NCI-H1436 (cell line): ENCODE results near the gene CALU.
A peak's percentile ranks its signal among the peaks of the same experiment; 100 is the strongest.

Experiments used
- DNase-seq: peaks from one replicate; lab custom pipeline; 2025; lab: John Stamatoyannopoulos, UW

Gene CALU

DNA sequence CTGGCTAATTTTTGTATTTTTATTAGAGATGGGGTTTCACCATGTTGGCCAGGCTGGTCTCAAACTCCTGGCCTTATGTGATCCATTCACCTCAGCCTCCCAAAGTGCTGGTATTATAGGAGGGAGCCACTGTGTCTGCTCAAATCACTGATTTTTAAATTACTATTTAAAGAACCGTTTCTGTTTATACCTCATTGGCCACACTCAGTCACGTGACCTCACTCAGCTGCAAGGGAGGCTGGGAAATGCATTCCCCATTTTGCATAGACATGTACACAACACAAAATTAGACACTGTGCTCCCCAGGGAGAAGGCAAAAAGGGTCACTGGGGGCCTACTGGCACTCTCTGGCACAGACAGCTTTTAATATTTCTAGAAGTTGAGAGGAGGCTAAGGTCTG is 13.6 kb upstream of the CALU start:
- DNase-seq: no peak

DNA sequence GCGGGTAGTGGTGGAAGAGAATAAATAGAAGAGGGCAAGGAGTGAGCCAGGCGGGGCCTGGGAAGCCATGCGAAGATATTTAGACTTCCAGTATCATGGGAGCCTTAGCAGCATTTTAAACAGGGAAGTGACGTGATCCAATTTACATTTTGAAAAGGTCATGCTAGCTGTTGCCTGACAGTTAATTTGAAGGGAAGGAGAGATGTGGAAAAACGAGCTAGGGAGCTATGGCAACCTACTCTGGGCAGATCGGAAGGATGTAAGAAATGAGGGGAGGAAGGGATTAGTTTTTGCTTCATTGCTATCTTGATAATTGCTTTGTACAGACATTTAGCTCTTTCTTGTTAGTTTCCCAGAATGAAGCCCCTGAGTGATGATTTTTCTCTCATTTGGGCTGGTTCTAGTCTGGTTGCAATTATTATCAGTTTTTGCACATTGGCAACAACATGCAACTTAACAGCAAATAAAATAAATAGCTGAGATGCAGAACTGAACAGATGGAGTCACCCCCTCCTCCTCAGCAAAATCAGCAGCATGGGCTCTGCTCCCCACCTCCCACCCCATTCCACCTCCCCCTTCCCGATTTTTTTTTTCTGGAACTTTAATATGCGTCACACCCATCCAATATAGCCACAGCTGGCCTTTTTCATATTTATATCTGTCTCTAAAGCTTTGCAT is 13.0 kb upstream of the CALU start:
- no peak for DNase-seq

DNA sequence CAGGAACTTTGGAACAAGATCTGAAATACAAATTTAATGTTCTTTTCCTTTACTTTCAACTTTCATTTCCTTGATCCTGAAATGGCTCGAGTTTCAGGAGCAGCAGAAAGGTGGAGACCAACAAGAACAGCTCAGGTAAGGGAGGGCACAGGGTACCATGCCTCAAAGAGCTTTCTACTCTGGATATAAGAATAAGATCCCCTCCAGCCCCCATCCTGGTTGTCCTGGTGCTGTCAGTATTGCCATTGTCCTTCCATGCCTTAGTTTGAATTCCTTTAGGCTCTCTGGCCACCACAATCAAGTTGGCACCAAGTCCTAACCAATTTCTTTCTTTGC is 12.5 kb upstream of the CALU start:
- no peak for DNase-seq

DNA sequence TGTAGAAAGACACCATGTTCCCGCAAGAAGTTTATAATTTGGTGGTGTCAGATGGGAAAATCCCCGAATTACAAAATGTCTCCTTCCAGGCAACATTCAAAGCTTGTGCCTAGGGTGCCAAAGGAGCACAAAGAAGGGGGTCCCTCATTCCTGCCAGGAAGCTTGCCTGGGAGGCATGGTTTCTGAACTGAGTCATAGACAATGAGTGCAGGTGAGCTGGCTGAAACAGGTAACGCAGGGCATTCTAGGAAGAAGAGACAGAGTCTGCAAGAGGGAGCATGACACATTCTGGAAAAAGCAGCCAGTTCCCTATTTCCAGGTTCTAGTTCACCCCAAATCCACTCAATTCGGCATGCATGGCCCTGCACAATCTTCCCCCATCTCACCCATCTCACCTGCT is 11.9 kb upstream of the CALU start:
- no peak for DNase-seq

DNA sequence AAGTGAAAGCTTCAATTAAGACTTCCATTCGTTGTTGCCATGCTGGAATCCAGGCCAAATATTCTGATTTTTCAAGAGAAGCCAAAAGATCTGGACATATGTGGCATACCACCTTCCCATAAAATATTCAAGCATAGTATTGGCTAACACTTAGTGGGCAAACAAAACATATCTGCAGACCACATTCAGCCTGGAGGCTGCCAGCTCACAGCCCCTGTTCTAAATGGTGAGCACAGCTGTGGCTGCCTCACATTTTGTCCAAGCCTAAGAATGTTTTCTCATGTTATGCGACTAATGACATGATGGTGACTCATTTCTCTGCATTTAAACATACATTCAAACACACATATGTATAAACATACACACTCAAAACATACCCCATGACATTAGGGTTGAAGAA is 10.6 kb upstream of the CALU start:
- DNase-seq: no peak

DNA sequence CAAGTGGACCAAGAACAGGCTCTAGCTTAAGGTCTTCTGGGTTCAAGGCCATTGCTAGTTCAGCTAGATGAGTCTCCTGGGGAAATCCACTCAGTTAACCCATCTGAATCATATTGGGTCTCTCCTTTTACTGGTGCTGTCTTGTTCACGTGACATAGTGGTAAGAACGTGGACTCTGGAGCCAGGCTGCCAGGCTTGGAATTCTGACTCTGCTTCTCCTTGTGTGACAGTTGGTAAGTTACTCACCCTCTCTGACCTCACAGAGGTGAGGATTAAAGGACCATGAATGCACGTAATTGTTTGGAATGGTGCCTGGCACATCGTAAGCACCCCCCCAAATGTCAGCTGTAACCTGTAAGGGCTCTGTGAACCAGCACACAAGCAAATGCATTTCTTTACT is 9.7 kb upstream of the CALU start:
- DNase-seq: no peak

DNA sequence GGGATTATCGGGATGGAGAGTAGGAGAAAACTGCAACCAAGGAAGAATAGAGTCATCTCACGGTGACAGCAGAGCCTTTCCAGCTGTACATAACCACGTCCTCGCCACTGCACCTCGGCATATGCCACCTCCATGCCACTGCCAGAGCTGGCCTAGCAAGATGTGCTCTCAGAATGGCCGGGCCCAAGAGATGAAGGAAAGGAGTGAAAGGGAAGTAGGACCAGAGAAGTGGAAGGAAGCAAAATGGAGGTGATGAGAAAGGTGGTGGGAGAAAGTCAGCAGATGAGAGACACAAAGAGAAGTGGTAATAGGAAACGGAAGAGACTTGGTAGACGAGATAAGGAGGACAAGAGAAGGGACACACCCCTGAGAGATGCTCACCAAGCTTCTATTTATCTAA is 8.0 kb upstream of the CALU start:
- DNase-seq: no peak

DNA sequence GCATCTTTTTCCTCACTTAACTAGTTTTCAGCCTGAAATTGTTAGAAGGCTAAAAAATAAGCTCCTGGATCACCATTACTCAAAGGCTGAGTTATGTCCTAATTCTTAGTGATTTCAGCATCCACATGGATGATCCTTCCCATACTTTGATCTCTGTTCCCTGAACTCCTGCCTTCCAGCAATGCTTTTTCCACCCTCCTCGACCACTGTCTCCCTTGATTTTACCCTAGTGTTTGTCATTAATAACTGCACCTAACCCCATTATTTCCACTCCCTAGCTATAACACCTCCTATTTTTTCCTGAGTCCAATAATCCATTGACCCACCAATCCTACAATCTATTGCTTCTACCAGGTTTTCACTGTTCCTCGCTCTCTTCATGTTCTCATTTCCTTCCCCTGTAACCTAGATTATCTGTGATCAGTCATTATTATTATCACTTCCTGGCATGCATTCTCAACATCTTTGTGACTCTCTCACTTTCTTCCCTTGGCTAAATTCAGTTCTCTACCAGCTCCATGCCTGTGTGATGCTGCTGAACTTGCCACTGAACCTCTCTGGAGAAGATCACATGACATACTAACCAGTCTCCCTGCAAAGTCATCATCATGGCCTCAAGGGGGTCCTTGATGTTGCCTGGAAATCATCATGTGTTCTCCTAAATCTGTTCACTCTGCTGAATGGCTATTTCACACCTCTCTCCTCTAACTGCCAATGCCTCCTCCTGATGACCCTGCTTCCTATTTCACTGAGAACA is 6.5 kb upstream of the CALU start:
- peak; percentile 22 for DNase-seq

DNA sequence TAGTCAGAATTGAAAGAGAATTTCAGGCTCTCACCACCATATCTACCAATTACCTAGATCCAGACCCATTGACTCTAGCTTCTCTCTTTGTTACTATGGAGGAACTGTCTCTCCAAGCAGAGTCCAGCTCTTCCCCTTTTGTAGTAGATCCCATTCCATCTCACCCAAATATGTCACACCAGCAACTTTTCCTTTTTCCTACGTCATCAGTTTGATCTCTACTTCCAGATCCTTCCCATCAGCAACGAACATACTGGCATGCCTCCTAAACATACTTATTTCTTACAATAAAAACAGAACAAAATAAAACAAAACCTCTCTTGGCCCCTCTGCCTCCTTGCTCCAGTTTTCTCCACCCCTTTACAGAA is 5.9 kb upstream of the CALU start:
- no peak for DNase-seq

DNA sequence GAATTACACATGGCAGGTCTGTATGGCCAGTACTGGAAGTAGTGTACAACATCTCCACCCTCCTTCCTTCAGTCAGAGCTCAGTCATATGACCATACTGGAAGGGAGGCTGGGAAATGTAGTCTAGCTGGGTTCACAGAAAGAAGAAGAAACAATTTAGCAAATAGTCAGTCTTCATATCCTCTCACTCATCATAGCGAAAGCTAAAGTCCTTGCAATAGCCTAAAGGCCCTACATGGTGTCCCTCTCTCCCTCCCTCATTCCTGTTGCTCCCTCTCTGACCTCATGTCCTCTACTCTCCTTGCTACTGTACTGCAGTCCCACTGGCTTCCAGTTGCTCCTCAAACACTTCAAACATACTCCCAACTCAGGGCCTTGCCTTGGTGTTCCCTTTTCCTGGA is 4.3 kb upstream of the CALU start:
- no peak for DNase-seq

DNA sequence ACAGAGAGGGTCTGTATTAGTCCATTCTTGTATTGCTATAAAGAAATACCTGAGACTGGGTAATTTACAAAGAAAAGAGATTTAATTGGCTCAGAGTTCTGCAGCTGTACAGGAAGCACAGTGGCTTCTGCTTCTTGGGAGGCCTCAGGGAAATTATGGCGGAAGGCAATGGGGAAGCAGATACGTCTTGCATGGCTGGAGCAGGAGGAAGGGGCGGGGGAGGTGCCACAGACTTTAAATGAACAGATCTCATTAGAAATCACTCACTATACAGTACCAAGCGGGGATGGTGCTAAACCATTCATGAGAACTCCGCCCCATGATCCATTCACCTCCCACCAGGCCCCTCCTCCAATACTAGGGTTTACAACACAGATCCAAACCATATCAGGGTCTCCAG is 3.7 kb upstream of the CALU start:
- DNase-seq: no peak

DNA sequence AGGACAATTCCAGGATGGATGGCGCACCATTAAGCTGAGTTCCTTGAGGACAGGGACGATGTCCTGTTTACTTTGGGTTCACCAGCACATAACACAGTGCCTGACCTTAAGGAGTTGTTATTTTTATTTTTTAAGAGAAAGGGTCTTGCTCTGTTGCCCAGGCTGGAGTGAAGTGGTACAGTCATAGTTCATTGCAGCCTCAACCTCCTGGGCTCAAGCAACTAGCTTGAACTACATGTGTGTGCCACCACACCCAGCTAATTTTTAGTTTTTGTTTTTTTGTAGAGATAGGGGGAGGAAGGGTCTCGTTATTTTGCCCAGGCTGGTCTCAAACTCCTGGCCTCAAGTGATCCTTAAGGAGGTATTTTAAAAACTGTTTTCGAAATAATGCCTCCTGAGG is 1.7 kb upstream of the CALU start:
- DNase-seq: no peak

DNA sequence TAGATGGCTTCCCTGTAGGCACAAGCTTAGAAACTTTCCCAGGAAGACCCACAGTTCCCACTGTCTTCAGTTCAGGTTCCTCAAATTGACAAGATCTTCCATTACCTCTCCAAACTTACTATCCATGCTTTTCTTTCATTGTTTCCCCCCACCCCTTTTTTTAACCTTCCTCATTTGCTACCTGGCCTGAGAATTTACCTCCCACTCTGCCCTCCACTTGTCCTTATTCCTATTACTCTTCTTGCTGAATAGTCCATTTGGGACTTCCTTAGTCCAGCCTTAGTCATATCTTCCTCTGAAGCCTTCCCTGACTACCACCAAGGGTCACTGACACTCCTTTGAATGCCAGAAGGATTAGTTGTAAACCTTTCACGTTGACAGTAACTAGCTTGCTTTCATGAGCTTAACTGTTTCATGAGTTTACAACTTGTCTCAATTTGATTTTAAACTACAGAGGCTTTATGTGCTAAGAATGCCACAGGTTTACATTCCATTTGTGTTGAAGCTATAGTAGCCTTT is 1.2 kb upstream of the CALU start:
- DNase-seq: no peak

DNA sequence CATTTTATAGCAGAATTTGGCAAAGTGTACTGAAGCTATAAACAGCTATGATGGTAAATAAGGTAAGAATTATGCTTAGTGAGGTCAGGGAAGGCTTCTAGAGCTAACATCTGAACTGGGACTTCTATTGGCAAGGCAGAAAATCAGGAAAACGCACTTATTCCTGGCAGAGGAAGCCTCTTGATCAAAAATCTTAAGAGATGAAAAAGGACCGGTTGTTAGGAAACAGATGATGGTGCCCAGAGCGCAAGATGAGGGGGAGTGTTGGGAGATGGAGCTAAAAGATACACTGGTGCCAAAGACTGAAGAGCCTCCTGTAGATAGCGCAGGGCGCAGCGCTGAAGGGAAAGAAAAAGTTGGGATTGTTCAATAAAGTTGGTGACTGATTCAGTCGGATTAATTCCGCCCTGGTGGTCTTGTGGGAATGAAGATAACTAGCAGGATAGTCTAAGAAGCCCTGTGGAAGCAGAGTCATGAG is 550 bp upstream of the CALU start:
- peak; percentile 31 for DNase-seq

DNA sequence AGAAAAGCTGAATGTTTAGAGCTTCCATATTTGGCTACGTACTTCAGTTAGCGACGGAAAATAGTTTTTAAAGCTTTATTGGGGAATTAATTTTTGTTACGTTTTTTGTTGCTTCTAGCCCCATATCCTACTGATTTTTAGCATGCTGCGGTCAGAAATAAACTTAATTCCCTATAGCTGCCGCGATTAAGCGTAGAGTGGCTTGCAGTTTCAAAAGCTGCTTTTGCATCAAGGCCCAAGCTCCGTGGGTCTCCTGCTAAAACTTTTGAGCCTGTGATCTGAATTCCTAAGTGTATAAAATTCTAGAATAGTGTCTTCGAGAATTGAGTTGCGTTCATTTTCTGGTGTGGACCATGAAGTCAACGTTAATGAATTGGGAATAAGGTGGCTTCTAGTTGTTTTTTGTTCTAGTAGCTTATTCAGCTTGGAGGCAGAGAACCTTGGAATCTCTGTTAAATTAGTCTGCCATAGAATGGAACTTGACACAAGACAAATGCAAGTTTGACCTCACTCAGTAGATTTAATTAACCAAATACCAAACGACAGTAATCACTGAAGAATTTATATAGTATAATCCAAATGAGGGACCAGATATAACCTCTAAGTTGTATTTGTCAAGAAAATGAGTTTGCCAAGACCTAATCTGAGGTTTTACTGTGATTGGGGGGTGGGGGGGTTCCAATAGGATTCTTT is 977 bp downstream of the CALU start:
- no peak for DNase-seq

DNA sequence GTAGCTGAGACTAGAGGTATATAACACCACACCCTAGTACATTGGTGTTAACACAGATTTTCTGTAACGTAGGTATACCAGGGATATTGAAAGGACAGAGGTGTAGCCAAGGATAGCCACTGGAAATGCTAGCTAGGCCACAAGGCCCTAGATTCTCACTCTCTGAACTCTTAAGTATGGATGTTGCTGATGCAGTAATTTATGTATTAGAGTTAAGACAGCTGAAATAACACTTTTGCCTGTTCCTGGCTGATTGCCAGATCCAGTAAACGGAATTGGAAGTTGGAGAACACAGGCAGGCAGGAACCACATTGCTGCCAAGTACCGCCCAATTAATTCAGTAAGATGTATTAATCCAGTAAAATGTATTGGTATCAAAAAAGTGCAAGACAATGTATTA is 1.8 kb downstream of the CALU start:
- no peak for DNase-seq

DNA sequence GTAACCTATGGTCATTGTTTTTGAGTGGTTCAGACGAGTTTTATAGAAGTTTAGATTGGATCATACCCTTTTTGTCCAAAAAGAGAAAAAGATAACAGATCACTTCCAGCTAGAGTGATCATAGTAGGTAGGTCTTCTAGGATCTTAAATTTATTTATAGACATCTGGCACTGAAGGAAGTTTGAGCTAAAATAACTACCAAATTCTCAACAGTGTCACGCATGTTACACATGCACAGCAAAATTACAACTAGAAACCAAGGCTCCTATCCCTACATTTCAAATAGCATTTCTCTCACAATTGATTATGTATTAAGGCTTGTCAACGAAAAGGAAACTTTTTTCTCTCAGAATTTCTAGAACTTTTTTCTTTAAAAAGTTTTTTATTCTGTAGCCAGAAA is 2.3 kb downstream of the CALU start:
- DNase-seq: no peak

DNA sequence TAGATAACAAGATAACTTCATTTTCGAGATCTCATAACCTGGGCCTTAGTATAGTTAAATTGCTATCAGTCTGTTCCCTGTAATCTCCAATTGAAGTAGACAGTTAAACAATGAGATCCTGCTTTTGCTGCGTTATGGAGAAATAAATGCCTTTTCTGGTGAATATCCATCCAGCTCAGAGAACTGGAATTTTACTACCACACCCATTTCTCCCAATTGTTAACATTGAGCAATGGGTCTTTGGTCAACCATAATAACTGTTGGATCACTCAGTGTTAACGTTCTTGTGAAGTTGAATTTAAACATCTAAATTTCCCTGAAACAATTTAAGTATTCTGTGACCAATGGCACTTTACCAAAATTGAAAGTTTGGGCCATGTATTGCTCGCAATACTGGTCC is 3.0 kb downstream of the CALU start:
- DNase-seq: no peak

DNA sequence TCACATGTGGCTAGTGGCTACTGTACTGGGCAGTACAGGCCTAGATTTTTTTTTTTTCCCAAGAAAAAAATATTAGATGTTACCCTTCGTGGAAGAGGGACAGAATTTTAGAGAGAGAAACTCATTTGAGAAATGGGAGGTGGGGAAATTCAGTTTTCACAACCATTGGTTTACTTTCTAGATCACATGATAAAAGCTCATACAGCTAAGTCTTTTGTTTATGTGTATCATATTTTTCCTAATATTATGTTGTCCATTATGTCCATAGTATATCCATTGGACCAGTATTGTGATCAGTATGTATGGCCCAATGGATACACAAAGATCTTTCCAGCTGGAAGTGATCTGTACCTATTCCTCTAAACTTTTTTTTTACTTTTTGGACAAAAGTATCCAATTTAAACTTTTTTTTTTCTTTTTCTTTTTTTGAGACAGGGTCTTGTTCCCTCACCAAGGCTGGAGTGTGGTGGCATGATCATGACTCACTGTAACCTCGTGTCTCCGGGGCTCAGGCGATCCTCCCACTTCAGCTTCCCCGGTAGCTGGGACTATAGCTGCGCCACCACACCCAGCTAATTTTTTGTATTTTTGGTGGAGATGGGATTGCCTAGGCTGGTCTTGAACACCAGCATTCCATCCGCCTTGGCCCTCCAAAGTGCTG is 4.1 kb downstream of the CALU start:
- no peak for DNase-seq

DNA sequence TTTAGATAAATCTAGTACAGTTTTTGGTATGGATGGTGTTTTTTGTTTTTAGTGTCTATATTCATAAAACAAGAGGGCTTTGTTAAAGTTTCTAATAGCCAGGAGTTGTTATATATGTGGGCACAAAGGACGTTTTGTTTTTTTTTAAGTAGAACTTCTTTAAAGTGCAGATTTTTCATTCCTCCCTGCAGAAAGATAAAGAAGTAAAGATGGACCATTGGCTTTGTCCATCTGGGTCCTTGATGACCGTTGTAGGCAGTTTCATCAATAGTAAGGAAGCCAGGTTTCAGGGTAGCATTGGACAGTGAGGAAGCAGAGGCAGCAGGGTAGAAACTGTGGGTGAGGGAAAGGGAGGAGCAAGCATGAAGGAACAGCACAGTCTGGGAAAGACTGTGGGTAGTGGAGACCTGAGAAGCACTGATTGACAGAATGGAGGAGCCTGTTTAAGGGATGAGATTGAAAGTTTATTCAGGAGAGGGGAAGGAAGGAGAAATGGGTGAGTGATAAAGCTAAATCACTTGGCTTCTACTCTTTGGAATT is 5.3 kb downstream of the CALU start:
- DNase-seq: no peak

DNA sequence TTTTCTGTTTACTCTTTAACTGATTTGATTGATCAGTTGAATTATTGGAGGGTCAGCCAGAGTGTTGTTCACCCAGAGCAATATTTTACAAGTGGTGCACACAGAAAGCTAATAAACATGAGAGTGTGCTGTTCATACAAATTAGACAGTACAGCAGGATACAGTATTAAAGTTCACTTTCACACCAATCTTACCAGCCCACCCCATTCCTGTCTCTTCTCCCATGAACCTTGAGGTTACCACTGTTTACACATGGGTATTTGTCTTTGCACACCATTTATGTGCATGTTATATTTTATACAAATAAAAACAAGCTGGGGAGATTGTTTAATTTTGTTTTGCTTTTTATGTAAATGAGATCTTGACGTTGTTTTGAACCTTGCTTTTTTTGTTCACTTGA is 6.5 kb downstream of the CALU start:
- no peak for DNase-seq

DNA sequence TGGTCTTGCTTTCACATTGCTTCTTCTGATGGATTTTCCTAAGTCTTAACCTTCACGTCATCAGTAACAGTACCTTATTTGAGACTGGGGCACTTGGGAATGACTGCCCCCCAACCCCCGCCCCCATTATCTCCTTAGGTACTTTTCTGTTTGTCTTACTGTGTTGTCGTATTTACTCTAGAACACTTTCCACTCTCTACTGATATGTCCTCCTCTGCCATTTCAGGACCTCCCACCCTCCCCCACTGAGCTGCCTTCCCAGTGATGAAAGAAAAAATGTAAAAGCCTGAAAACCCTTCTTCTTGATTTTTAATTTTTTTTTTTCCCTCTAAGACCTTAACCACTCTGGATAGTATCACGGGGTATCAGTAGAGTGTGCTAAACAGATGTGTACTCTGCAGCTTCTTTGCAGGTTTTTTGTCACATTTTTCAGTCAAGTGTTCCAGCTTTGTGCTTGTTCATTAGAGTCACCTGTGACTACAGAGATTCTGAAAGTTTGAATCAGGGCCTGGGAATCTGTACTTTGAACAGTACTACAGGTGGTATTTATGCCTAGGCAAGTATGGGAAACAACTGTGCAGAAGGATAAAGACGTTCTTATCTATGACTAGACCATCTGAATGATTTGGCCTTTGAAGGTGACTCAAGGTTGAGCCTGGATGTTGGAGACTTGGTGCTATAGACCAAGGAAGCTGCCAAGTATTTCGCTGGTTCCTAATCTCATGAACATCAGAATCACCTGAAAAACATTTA is 8.3 kb downstream of the CALU start:
- no peak for DNase-seq
